Thyroid gland (tissue), 4 donors: ENCODE data around the gene DHDH.

Experiments used
- CTCF ChIP-seq, 6 experiments: fragments of 200-600 bp in 3 of 6; fragments of 450-650 bp in 3 of 6; sonication (generic) in 3 of 6; IDR thresholded peaks; one replicate each; pipeline ENCODE4 v1.5.1; 2016 to 2019; ENCODE audit warnings: antibody characterized with exemption in 6 of 6, mild to moderate bottlenecking in 2 of 6, inconsistent platforms in 1 of 6, moderate library complexity in 1 of 6
- POLR2A ChIP-seq, 2 donors: fragments of 450-650 bp; IDR thresholded peaks; one replicate each; pipeline ENCODE4 v1.6.1; 2017; ENCODE audit warnings: antibody characterized with exemption in 2 of 2, mild to moderate bottlenecking in 2 of 2, moderate library complexity in 1 of 2

- TF ChIP-seq CTCF (IDR thresholded peaks at IDR 0.05), result no peak
- no peak for TF ChIP-seq POLR2A (IDR thresholded peaks at IDR 0.05)
These were observed 28.2 kb downstream of the DHDH start for GRCh38 chr19:48961673-48962028.
